Suprapubic skin (tissue), 3 donors: ENCODE measurements around the gene CLSTN2.

Experiments
- EP300 ChIP-seq: sonication (generic); formaldehyde crosslinking; IDR thresholded peaks from one replicate; pipeline ENCODE4 v1.6.1; 2017; ENCODE audit warnings: antibody characterized with exemption
- POLR2A ChIP-seq, 2 donors: fragments of 450-650 bp; IDR thresholded peaks; one replicate each; pipeline ENCODE4 v1.6.1; 2017; ENCODE audit warnings: antibody characterized with exemption in 2 of 2, mild to moderate bottlenecking in 2 of 2, moderate library complexity in 2 of 2
- TF ChIP-seq, protein P1 (sequence below), 2 donors: fragments of 200-600 bp in 1 of 2; fragments of 450-650 bp in 1 of 2; sonication (generic) in 1 of 2; IDR thresholded peaks; one replicate each; pipeline ENCODE4 v1.5.1; 2016 to 2019; ENCODE audit warnings: antibody characterized with exemption in 2 of 2, mild to moderate bottlenecking in 1 of 2, moderate library complexity in 1 of 2

DNA sequence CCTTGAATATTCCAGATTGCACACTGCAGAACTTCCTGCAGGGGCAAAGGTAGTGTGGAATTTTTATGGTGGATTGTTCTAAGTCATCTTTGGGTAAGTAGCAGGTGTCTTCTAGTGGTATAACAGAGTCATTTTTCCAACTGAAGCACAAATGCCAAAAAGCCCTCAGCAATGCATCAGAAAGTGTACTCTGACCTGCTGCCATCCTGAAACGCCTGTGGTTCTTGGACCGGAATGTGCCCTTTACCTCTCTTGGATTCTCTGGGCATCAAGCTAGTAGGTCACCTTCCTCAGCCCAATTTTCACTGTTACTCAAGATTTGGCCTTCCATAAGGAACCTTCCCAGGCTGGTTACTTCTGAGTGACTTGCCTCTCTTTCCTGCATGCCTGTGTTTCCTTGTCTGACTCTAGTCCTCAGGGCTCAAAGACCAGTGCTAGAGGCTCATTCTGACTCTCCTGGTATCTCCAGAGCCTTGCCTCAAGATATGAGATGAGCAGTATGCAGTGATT is 4.8 kb downstream of the CLSTN2 start:
- TF ChIP-seq, protein P1, sequence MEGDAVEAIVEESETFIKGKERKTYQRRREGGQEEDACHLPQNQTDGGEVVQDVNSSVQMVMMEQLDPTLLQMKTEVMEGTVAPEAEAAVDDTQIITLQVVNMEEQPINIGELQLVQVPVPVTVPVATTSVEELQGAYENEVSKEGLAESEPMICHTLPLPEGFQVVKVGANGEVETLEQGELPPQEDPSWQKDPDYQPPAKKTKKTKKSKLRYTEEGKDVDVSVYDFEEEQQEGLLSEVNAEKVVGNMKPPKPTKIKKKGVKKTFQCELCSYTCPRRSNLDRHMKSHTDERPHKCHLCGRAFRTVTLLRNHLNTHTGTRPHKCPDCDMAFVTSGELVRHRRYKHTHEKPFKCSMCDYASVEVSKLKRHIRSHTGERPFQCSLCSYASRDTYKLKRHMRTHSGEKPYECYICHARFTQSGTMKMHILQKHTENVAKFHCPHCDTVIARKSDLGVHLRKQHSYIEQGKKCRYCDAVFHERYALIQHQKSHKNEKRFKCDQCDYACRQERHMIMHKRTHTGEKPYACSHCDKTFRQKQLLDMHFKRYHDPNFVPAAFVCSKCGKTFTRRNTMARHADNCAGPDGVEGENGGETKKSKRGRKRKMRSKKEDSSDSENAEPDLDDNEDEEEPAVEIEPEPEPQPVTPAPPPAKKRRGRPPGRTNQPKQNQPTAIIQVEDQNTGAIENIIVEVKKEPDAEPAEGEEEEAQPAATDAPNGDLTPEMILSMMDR (IDR thresholded peaks at IDR 0.05): no peak
- TF ChIP-seq EP300 (no peak), POLR2A (IDR thresholded peaks at IDR 0.05) (no peak)
